Activated naive CD4-positive, alpha-beta T cell treated with anti-CD3 and anti-CD28 coated beads, Interleukin-2, amount 50 U/mL, for 24 hours (primary cell): Measurements from ENCODE around the gene NELFB.
A peak's percentile ranks its signal among the peaks of the same experiment; 100 is the strongest.
"Not testable (repeated sequence)": the region's sequence is repeated elsewhere in the genome, so short reads cannot be mapped to it uniquely, and the experiment has no call there.

Experiments used
- H3K27ac Mint-ChIP-seq: one replicate; pipeline ENCODE4 v1.8.0; 2021; ENCODE audit warnings: mild to moderate bottlenecking, mixed read lengths
- H3K27me3 Mint-ChIP-seq: one replicate; pipeline ENCODE4 v1.8.0; 2021; ENCODE audit warnings: mixed read lengths
- H3K36me3 Mint-ChIP-seq: one replicate; pipeline ENCODE4 v1.8.0; 2021; ENCODE audit warnings: mixed read lengths
- H3K4me1 Mint-ChIP-seq: one replicate; pipeline ENCODE4 v1.8.0; 2021; ENCODE audit warnings: mixed read lengths
- H3K4me3 Mint-ChIP-seq: one replicate; pipeline ENCODE4 v1.8.0; 2021; ENCODE audit warnings: mild to moderate bottlenecking, mixed read lengths
- H3K9me3 Mint-ChIP-seq: one replicate; pipeline ENCODE4 v1.8.0; 2021; ENCODE audit warnings: mixed read lengths

NELFB gene

DNA sequence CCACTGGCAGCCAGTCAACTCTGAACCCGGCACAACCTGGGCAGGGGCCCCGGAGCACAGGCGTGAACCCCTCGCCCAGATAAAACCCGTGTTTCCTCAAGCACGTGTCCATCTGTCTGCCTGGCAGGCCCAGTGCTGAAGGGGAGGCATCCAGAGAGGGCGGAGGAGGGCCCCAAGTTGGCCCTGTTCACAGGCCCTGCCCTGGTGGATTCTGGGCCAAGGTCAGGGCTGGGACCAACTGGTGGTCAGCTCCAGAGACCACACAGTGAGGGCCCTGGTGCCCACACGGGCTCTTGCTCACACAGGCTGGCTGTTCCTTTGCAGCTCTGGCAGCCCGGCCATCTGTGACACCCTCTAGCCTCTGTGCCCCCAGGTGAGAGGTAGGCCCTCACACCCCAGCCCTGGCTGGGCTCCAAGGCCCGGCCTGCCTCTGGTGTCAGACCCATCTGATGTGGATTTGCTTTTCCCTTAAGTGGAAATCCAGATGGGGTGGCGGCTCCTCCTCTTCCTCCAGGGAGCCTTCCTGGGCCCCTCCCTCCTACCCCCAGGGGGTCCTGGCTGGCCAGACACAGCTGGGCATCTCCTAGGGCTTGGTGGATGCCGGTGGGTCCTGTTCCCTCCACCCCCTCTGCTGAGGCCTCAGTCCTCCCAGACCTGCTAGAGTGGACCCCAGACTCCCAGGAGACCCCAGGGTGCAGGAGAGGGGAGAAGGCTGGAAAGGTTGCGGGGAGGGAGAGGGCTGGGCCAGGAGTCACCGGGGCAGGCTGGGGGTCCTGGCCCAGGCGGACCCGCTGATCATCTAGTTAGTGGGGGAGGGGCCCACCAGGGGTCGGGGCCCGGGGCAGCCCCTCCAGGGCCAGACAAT is 4.6 kb upstream of the NELFB start:
- H3K9me3 Mint-ChIP-seq: no peaks in the 10 kb centered on the region
- no peaks in the 10 kb centered on the region for H3K27me3 Mint-ChIP-seq

DNA sequence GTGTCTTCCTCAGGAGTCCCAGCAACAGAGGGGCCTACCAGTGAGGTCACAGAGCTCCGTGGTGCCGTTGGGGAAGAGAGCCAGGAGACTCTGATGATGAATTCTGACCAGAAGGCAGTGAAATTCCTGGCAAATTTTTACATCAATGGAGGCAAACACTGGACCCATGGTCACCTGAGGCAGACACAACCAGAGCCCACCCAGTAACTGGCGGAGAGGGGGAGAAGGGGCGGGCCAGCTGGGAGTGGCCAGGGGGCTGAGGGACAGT is 4.0 kb upstream of the NELFB start, which contains the start of gene STPG3:
TSS of gene STPG3 (plus strand) at position 93 of the 268 bp plus-strand sequence. CDS start at position 94, 1 bp downstream.
- peaks cover 7% of the 10 kb centered on the region for H3K4me1 Mint-ChIP-seq
- H3K27ac Mint-ChIP-seq: no peak within 1 kb of the TSS
- no peaks in the 10 kb centered on the region for H3K27me3 Mint-ChIP-seq
- no peaks in the 10 kb centered on the region for H3K9me3 Mint-ChIP-seq
- no peaks in the 10 kb centered on the region for H3K36me3 Mint-ChIP-seq
- no peak within 1 kb of the TSS for H3K4me3 Mint-ChIP-seq

More for the DNA sequence above, 4.6 kb upstream of the NELFB start:
- Mint-ChIP-seq H3K36me3 (no peaks in the 10 kb centered on the region), H3K4me1 (peaks cover 5% of the 10 kb centered on the region), H3K27ac (no peak overlapping the region), H3K4me3 (no peak overlapping the region)

DNA sequence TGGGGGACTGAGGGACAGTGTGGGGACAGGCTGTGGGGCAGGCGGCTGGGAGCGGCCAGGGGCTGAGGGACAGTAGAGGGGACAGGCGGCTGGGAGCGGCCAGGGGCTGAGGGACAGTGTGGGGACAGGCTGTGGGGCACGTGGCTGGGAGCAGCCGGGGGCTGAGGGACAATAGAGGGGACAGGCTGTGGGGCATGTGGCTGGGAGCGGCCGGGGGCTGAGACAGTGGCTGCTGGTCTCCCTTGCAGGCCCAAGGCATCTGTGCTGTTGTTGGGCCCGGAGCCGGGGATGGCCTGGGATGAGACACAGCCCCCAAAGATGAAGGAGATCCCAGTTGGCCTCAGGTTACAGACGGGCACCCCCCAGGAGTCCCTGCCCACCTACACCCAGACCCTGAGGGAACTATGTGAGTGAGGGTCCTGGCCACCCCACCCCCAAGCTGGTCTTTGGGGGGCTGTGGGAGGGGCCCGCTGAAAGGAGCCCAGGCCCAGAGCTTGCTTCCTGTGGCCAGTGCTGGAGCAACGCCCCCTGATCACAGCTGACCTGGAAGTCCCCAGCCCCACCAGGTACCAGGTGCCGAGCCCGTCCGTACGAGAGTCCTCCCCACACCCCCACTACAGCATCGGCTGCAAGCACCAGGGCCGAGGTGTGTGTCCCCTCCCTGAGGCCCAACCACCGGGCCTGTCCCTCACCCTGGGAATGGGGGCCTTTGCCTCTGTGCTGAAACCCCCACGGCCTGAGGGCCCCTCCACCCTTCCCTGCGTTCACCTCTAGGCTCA is 3.4 kb upstream of the NELFB start:
- no peaks in the 10 kb centered on the region for H3K36me3 Mint-ChIP-seq
- H3K27ac Mint-ChIP-seq: no peak overlapping the region
- no peak overlapping the region for H3K4me3 Mint-ChIP-seq
- H3K9me3 Mint-ChIP-seq: no peaks in the 10 kb centered on the region
- H3K27me3 Mint-ChIP-seq: no peaks in the 10 kb centered on the region
- peaks cover 12% of the 10 kb centered on the region for H3K4me1 Mint-ChIP-seq

DNA sequence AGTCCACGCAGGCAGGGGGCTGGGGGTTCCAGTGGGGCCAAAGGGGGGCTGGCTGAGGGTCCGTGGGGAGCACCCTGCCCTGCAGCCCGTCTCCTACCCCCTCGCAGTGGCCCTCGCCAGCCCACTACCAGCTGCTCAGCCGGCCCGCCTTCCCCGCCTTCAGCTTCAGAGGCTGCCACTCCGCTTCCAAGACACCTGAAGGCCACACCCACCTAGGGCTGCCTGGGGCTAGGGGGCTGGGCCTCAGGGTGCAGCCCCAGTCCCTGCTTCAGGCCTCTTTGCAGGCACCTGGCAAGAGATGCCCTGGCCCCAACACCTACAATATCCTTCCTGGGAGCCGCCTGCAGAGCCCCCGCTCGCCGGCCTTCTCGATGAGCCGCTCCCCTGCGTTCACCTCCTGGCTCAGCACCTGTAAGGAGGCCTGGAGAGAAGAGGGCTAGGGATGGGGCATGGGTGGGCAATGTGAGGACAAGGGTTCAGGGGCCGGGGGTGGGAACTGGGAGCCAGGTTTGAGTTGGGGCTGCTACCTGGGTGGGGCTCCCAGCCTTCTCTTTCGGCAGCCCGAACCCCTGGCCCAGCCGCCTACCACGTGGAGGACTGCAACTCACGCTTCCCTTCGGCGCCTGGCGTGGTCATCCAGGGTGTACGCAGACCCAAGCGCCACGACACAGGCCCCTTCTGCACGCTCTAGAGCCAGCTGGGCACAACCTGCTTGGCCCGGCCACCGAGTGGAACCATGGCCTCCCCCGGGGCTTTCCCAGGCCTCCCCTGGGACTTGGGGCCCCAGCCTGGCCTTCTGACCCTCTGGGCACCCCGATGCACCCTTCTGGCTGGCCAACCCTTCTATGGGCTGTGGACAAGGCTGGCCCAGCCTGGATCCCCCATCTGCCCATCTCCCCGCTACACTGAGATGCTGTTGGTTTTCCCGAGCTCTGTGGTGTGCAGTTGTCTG is 2.3 kb upstream of the NELFB start:
- H3K4me1 Mint-ChIP-seq: peaks cover 14% of the 10 kb centered on the region
- H3K27ac Mint-ChIP-seq: no peak overlapping the region
- no peaks in the 10 kb centered on the region for H3K27me3 Mint-ChIP-seq
- H3K9me3 Mint-ChIP-seq: no peaks in the 10 kb centered on the region
- H3K4me3 Mint-ChIP-seq: no peak overlapping the region
- H3K36me3 Mint-ChIP-seq: no peaks in the 10 kb centered on the region

DNA sequence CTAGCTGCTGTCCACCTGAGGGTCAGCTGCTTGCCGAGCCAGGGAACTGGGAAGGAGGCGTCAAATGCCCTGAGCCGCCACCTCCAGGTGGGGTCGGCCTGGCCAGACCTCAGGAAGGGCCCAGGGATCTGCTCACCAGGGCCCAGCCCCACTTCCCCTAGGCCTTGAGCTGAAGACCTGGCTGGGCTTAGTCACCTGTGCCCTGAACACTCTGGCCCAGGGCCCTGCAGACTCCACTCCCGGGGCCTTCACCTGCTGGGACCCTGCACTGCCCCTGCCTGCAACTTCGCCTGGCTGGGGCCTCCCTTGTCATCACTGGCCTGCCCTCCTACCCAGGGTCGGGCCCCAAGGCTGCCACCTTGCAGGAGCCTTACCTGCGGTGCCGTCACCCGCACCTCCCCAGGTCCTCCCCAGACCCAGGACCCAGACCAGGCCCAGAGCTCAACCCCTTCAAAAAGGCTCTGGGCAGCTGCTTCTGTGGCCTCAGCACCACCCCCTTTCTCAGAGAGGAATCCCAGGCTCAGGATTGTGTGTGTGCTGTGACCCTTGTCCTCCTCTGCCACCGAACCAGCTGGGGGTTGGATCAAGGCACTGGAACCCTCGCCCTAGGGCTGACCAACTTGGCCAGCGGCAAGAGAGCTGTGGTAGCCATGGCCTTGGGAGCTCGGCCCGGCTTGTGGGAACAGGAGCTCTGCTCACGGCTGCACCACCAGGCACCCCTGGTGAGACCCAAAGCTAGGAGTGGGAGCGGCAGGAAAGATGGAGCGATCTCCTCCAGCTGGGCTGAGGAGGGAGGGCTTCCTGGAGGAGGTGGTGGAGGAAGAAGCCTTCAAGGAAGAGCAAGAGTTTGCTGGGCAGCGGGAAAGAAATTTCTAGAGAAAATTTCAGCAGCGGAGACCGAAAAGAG is 1.2 kb upstream of the NELFB start:
- Mint-ChIP-seq H3K27me3 (no peaks in the 10 kb centered on the region), H3K9me3 (no peaks in the 10 kb centered on the region), H3K27ac (peak overlapping the region; percentile 72)

DNA sequence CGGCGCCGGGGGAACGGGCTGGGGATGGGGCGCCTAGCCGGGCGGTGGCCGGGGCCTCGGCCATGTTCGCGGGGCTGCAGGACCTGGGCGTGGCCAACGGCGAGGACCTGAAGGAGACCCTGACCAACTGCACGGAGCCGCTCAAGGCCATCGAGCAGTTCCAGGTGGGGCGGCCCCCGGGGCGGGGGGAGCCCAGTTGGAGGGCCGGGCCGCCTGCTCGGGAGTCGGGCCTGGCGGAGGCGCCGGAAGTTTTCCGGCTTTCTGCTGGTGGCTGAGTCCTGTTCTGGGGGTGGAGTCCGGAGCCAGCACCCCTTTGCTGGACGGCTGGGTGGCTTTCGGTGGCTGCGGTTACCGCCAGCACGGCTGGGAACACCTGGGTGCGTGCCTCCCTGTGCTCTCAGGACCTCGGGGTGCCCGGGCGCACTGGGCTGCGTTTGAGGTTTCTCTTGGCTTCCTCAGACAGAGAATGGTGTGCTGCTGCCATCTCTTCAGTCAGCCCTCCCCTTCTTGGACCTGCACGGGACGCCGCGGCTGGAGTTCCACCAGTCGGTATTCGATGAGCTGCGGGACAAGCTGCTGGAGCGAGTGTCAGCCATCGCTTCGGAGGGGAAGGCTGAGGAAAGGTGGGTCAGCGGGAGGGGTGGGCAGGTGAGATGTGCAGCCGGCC is 454 bp downstream of the NELFB start:
- Mint-ChIP-seq H3K4me3 (peak overlapping the region; percentile 85), H3K27me3 (no peaks in the 10 kb centered on the region), H3K27ac (peak overlapping the region; percentile 74), H3K36me3 (no peaks in the 10 kb centered on the region), H3K4me1 (peaks cover 14% of the 10 kb centered on the region), H3K9me3 (no peaks in the 10 kb centered on the region)

More for the DNA sequence above, 1.2 kb upstream of the NELFB start:
- Mint-ChIP-seq H3K4me3 (peak overlapping the region; percentile 88), H3K36me3 (no peaks in the 10 kb centered on the region), H3K4me1 (peaks cover 14% of the 10 kb centered on the region)

DNA sequence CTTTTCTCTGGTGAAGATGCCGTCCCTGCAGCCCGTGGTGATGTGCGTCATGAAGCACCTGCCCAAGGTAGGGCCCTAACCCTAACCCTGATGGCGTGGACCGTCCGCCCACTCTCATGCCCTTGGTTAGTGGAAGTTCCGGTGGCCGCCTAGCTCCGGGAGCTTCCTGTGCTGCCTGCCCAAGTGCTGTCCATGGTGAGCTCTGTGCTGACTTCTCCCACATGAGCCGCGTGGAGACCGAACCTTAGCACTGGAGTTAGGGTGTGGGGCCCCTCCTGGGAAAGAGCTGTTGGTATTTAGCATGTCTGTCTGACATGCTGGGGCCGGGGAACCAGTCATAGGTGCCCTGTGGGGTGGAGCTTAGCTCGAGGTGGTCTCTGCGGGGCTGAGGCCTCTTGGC is 1.2 kb downstream of the NELFB start:
- Mint-ChIP-seq H3K4me3 (peak overlapping the region; percentile 85), H3K27me3 (no peaks in the 10 kb centered on the region), H3K27ac (no peak overlapping the region), H3K4me1 (peaks cover 14% of the 10 kb centered on the region), H3K9me3 (no peaks in the 10 kb centered on the region), H3K36me3 (no peaks in the 10 kb centered on the region)

DNA sequence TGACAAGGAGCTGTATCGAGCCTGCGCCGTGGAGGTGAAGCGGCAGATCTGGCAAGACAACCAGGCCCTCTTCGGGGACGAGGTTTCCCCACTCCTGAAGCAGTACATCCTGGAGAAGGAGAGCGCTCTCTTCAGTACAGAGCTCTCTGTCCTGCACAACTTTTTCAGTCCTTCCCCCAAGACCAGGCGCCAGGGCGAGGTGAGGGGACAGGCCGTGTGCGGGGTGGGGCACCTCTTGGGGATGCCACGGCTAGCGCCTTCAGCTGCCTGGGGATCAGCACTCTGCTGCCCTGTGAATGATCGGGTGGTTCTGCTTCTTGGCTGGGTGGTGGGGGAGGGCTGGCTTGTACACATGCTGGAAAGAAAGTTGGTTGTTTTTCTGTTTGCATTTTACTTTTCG is 1.7 kb downstream of the NELFB start:
- no peaks in the 10 kb centered on the region for H3K9me3 Mint-ChIP-seq
- no peak overlapping the region for H3K27ac Mint-ChIP-seq
- H3K4me3 Mint-ChIP-seq: peak overlapping the region; percentile 85
- peaks cover 4% of the 10 kb centered on the region for H3K36me3 Mint-ChIP-seq
- peaks cover 14% of the 10 kb centered on the region for H3K4me1 Mint-ChIP-seq
- no peaks in the 10 kb centered on the region for H3K27me3 Mint-ChIP-seq

DNA sequence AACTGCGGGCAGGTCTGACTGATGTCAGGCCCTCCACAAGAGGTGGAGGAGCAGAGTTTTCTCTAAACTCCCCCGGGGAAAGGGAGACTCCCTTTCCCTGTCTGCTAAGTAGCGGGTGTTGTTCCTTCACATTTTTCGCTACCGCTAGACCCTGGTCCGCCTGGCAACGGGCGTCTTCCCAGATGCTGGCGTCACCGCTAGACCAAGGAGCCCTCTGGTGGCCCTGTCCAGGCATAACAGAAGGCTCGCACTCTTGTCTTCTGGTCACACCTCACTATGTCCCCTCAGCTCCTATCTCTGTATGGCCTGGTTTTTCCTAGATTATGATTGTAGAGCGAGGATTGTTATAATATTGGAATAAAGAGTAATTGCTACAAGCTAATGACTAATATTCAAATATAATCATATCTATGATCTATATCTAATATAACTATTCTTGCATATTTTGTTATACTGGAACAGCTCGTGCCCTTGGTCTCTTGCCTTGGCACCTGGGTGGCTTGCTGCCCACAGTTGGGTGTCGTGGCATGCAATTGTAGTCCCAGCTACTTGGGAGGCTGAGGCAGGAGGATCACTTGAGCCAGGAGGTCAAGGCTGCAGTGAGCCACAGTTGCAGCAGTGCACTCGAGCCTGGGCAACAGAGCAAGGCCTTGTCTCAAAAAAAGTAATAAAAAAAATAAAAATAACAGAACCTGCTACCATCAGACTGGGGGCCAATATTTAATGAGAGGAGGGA is 7.2 kb downstream of the NELFB start:
- not testable (repeated sequence) for H3K4me3 Mint-ChIP-seq

DNA sequence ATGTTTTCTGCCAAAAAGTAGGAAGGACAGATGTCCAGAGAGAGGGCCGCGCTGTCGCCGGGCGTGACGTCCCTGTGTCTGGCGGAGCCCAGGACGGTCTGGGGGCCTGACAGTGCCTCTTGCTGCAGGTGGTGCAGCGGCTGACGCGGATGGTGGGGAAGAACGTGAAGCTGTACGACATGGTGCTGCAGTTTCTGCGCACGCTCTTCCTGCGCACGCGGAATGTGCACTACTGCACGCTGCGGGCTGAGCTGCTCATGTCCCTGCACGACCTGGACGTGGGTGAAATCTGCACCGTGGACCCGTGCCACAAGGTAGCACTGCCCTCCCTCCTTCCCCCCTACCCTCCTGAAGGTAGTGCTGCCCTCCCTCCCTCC is 7.8 kb downstream of the NELFB start:
- no peaks in the 10 kb centered on the region for H3K27me3 Mint-ChIP-seq
- no peaks in the 10 kb centered on the region for H3K9me3 Mint-ChIP-seq
- H3K27ac Mint-ChIP-seq: no peak overlapping the region
- H3K4me3 Mint-ChIP-seq: no peak overlapping the region
- H3K36me3 Mint-ChIP-seq: peaks cover 4% of the 10 kb centered on the region
- H3K4me1 Mint-ChIP-seq: no peaks in the 10 kb centered on the region

More for the DNA sequence above, 7.2 kb downstream of the NELFB start:
- H3K4me1 Mint-ChIP-seq, H3K36me3 Mint-ChIP-seq, H3K27ac Mint-ChIP-seq, H3K9me3 Mint-ChIP-seq, H3K27me3 Mint-ChIP-seq: not testable (repeated sequence)

DNA sequence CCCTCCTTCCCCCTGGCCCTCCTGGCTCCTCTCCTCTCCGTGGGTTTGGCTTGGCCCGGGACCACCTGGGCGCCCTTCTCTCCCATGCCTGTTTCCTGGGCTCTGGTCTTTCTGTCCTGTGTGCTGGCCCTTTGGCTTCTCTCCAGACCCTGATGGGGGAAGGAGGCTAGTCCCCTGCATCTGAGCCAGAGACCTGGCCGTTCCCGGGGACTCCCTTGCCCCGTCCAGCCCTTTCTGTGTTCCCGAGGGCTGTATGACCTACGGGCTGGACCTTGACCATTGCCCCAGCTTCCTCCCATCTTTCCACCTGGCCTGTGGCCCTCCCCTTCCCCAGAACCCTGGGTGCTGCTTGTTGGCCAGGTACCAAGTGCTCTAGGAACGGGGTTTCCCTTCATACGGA is 8.4 kb downstream of the NELFB start:
- no peaks in the 10 kb centered on the region for H3K27me3 Mint-ChIP-seq
- no peak overlapping the region for H3K27ac Mint-ChIP-seq
- no peaks in the 10 kb centered on the region for H3K4me1 Mint-ChIP-seq
- H3K9me3 Mint-ChIP-seq: no peaks in the 10 kb centered on the region
- peaks cover 4% of the 10 kb centered on the region for H3K36me3 Mint-ChIP-seq
- no peak overlapping the region for H3K4me3 Mint-ChIP-seq

DNA sequence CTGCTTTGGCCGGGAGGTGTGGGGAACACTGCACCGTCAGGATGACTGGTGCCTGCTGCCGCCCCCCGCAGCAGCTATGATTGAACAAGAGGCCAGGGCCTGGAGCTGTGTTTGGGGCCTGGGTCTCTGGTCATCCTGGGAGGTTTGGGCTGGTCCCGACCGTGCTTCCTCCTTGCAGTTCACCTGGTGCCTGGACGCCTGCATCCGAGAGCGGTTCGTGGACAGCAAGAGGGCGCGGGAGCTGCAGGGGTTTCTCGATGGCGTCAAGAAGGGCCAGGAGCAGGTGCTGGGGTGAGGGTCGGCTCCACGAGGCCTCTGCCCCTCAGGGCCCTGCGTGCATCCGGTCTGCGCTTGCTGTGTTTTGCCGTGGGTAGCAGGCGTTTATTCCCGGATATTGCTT is 8.9 kb downstream of the NELFB start:
- Mint-ChIP-seq H3K27me3 (no peaks in the 10 kb centered on the region), H3K4me1 (no peaks in the 10 kb centered on the region), H3K36me3 (peaks cover 6% of the 10 kb centered on the region), H3K9me3 (no peaks in the 10 kb centered on the region), H3K4me3 (no peak overlapping the region), H3K27ac (no peak overlapping the region)

DNA sequence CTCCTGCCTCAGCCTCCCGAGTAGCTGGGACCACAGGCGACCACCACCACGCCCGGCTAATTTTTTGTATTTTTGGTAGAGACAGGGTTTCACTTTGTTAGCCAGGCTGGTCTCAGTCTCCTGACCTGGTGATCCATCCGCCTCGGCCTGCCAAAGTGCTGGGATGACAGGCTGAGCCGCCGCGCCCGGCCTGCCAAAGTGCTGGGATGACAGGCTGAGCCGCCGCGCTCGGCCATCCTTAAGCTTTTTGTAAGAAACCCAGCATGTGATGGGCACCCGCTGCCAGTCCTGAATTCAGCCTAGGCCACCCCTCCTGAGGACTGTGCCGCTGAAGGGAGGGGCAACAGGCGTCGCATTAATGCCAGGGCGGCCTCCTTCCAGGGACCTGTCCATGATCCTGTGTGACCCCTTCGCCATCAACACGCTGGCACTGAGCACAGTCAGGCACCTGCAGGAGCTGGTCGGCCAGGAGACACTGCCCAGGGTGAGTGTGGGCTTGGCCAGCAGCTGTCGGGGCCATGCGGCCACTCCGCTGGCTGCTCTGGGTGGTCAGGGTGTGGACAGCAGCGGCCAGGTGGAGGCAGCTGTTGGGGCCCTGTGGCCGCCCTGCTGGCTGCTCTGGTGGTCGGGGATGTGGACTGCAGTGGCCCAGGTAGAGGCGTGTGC is 10.5 kb downstream of the NELFB start:
- H3K36me3 Mint-ChIP-seq: peaks cover 12% of the 10 kb centered on the region
- no peak overlapping the region for H3K27ac Mint-ChIP-seq
- H3K4me1 Mint-ChIP-seq: no peaks in the 10 kb centered on the region
- no peaks in the 10 kb centered on the region for H3K27me3 Mint-ChIP-seq
- H3K4me3 Mint-ChIP-seq: no peak overlapping the region
- no peaks in the 10 kb centered on the region for H3K9me3 Mint-ChIP-seq
